Cardiac muscle cell (in vitro differentiated cells and primary cell): Measurements from ENCODE around the gene FBXO15. TPM values are rescaled to one million over a fixed set of nuclear protein-coding genes. Genes with fewer than 3 reads are reported as not detected.

Experiments used
- DNase-seq, 2 donors: peaks; one replicate each; pipeline versions ENCODE4 v3.0.0 to v3.0.0-alpha.2; 2010 to 2017; ENCODE audit warnings: low read depth in 1 of 2, low spot score in 1 of 2
- H3K27ac ChIP-seq: fragments of 200-600 bp; sonication (generic); 2 replicates; pipeline ENCODE4 v1.5.1; 2016
- H3K27me3 ChIP-seq: fragments of 200-600 bp; sonication (generic); 2 replicates; pipeline ENCODE4 v1.6.0; 2016; ENCODE audit warnings: control low read depth
- H3K36me3 ChIP-seq: fragments of 200-600 bp; sonication (generic); 2 replicates; pipeline ENCODE4 v1.5.1; 2016; ENCODE audit warnings: control low read depth
- H3K4me1 ChIP-seq: fragments of 200-600 bp; sonication (generic); 2 replicates; pipeline ENCODE4 v1.8.1; 2017; ENCODE audit warnings: low read depth, mild to moderate bottlenecking, mixed run types
- H3K4me3 ChIP-seq: fragments of 200-600 bp; sonication (generic); 2 replicates; pipeline ENCODE4 v1.5.1; 2016; ENCODE audit warnings: mild to moderate bottlenecking
- H3K9me3 ChIP-seq: fragments of 200-600 bp; sonication (generic); 2 replicates; pipeline ENCODE4 v1.5.1; 2017; ENCODE audit warnings: low read depth, mild to moderate bottlenecking, control low read depth
- polyA plus RNA-seq: library from polyadenylated mRNA; unstranded; fragments of >200 nt; fragmentation: Nextera tagmentation; extraction: Ambion mirVana; gene quantifications from 2 replicates; pipeline ENCODE4 v1.2.1, GENCODE V29; 2016
- total RNA-seq: library from RNA; depleted of rRNA; stranded (reverse); fragments of >200 nt; gene quantifications from 2 replicates; pipeline ENCODE4 v1.2.3, GENCODE V29; 2016
- TF ChIP-seq, protein P1 (sequence below): IDR thresholded peaks from 2 replicates; pipeline ENCODE4 v1.5.1; 2012; ENCODE audit warnings: low read depth, mild to moderate bottlenecking, low read length

Gene FBXO15
- total and polyA plus RNA-seq, 2 experiments from 2014 or later: 3.5 to 4.6 TPM

- Histone ChIP-seq H3K4me3 (no peak overlapping the region), H3K9me3 (no peaks in the 10 kb centered on the region), H3K4me1 (no peaks in the 10 kb centered on the region), H3K27me3 (no peaks in the 10 kb centered on the region), H3K36me3 (no peaks in the 10 kb centered on the region), H3K27ac (no peak overlapping the region)
- DNase-seq: no peak
- TF ChIP-seq, protein P1, sequence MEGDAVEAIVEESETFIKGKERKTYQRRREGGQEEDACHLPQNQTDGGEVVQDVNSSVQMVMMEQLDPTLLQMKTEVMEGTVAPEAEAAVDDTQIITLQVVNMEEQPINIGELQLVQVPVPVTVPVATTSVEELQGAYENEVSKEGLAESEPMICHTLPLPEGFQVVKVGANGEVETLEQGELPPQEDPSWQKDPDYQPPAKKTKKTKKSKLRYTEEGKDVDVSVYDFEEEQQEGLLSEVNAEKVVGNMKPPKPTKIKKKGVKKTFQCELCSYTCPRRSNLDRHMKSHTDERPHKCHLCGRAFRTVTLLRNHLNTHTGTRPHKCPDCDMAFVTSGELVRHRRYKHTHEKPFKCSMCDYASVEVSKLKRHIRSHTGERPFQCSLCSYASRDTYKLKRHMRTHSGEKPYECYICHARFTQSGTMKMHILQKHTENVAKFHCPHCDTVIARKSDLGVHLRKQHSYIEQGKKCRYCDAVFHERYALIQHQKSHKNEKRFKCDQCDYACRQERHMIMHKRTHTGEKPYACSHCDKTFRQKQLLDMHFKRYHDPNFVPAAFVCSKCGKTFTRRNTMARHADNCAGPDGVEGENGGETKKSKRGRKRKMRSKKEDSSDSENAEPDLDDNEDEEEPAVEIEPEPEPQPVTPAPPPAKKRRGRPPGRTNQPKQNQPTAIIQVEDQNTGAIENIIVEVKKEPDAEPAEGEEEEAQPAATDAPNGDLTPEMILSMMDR: no peak
Measured at GRCh38 chr18:74050807-74051206, 96.8 kb downstream of the FBXO15 start.

- H3K27ac ChIP-seq: no peak overlapping the region
- TF ChIP-seq, protein P1: peak; percentile 33
- H3K4me3 ChIP-seq: no peak overlapping the region
- DNase-seq: peak; percentile 10 to 48
- H3K27me3 ChIP-seq: no peaks in the 10 kb centered on the region
- H3K9me3 ChIP-seq: no peaks in the 10 kb centered on the region
- no peaks in the 10 kb centered on the region for H3K4me1 ChIP-seq
- H3K36me3 ChIP-seq: no peaks in the 10 kb centered on the region
Measured at GRCh38 chr18:74040459-74041332, 106.9 kb downstream of the FBXO15 start.

DNA sequence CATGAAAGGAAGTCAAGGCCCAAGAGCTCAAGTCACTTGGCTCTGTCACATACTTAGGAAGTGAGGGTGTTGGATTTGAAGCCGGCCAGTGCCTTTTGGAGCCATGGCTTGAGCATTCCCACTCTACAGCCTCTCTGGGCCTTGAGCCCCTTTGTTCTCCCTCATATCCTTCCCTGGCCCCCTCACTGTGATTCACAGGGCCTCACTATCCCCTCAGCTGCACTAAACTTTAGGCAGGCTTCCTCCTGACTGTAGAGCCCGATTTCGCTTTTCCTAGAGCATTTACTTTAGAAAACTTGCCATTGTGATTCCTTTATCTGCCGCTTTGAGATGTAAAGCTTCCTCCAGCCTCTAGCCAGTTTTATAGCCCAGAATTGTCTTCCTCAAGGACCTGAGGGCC, 107.6 kb downstream of the FBXO15 start:
- Histone ChIP-seq H3K4me1 (no peaks in the 10 kb centered on the region), H3K4me3 (no peak overlapping the region), H3K27ac (no peak overlapping the region), H3K27me3 (no peaks in the 10 kb centered on the region), H3K9me3 (no peaks in the 10 kb centered on the region), H3K36me3 (no peaks in the 10 kb centered on the region)
- TF ChIP-seq, protein P1: no peak
- no peak for DNase-seq

DNA sequence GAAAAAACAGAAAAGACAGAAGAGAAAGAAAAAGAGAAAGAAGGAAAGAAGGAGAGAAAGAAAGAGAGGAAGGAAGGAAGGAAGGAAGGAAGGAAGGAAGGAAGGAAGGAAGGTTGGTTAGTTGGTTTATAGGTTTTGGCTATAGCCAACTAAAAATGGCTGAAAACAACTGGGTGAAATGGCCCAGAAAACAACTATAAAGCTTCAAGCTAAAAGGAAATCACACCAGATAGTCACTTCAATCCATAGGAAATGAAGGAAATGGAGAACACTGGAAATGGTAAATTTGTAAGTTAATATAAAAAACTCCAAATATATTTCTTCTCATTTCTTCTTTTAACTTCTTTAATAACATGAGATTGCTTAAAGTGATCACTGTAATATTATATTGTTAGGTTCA, 118.5 kb downstream of the FBXO15 start:
- Histone ChIP-seq H3K27ac (no peak overlapping the region), H3K4me3 (no peak overlapping the region), H3K27me3 (no peaks in the 10 kb centered on the region), H3K9me3 (no peaks in the 10 kb centered on the region), H3K36me3 (no peaks in the 10 kb centered on the region), H3K4me1 (no peaks in the 10 kb centered on the region)
- TF ChIP-seq, protein P1: no peak
- DNase-seq: no peak

Other genes with a start within 250 kb of the FBXO15 start
- 30.9 and 57.3 TPM in 2 replicates for gene TIMM21, start 689 bp upstream of the FBXO15 start, total RNA-seq
- gene TIMM21, start 689 bp upstream of the FBXO15 start, polyA plus RNA-seq: 120 and 147 TPM in 2 replicates
- 150 and 207 TPM in 2 replicates for gene CYB5A, start 144.1 kb upstream of the FBXO15 start, total RNA-seq
- gene CYB5A, start 144.1 kb upstream of the FBXO15 start, polyA plus RNA-seq: 201 and 231 TPM in 2 replicates
- gene C18orf63, start 168.0 kb upstream of the FBXO15 start, total RNA-seq: not detected in 2 replicates
- gene C18orf63, start 168.0 kb upstream of the FBXO15 start, polyA plus RNA-seq: not detected in 2 replicates